ENCODE measurements around the gene ELMO1. TPM values are rescaled to one million over a fixed set of nuclear protein-coding genes. Genes with fewer than 3 reads are reported as not detected.

ELMO1 gene
- total RNA-seq, 4 donors from 2014 or later: 31.1 to 42.9 (median 38.7) TPM

- no peaks in the 10 kb centered on the region for H3K36me3 ChIP-seq
- H3K9me3 ChIP-seq: no peaks in the 10 kb centered on the region
- peaks cover under 1 to 35% (median 28%) of the 10 kb centered on the region in 4 donors for H3K4me1 ChIP-seq
- H3K27me3 ChIP-seq: no peaks in the 10 kb centered on the region
- no peak overlapping the region for H3K4me3 ChIP-seq
- intact Hi-C loops (cut with DNase I): no loop called here
- TF ChIP-seq POLR2A (IDR thresholded peaks at IDR 0.05; ENCODE audit: low read depth) (no peak), POLR2AphosphoS5 (IDR thresholded peaks at IDR 0.05) (no peak), EP300 (IDR thresholded peaks at IDR 0.05) (no peak)
- TF ChIP-seq, protein P1, sequence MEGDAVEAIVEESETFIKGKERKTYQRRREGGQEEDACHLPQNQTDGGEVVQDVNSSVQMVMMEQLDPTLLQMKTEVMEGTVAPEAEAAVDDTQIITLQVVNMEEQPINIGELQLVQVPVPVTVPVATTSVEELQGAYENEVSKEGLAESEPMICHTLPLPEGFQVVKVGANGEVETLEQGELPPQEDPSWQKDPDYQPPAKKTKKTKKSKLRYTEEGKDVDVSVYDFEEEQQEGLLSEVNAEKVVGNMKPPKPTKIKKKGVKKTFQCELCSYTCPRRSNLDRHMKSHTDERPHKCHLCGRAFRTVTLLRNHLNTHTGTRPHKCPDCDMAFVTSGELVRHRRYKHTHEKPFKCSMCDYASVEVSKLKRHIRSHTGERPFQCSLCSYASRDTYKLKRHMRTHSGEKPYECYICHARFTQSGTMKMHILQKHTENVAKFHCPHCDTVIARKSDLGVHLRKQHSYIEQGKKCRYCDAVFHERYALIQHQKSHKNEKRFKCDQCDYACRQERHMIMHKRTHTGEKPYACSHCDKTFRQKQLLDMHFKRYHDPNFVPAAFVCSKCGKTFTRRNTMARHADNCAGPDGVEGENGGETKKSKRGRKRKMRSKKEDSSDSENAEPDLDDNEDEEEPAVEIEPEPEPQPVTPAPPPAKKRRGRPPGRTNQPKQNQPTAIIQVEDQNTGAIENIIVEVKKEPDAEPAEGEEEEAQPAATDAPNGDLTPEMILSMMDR (IDR thresholded peaks at IDR 0.05): no peak
- no peak for DNase-seq (ENCODE audit: extremely low spot score)
- H3K27ac ChIP-seq (replicated peaks in 1 of 4): no peak overlapping the region
These were observed 487.0 kb downstream of the ELMO1 start for GRCh38 chr7:36961693-36962092.

GRCh38 chr7:36961097-36961496, 487.6 kb downstream of the ELMO1 start:
- Histone ChIP-seq H3K9me3 (no peaks in the 10 kb centered on the region), H3K4me1 (peaks cover 0 to 29% (median 22%) of the 10 kb centered on the region in 4 donors), H3K27ac (replicated peaks in 1 of 4) (no peak overlapping the region), H3K27me3 (no peaks in the 10 kb centered on the region), H3K4me3 (no peak overlapping the region), H3K36me3 (no peaks in the 10 kb centered on the region)
- 90% methylated on average over 2 of the region's 2 CpGs for WGBS
- TF ChIP-seq POLR2A (IDR thresholded peaks at IDR 0.05; ENCODE audit: low read depth) (no peak), POLR2AphosphoS5 (IDR thresholded peaks at IDR 0.05) (no peak), EP300 (IDR thresholded peaks at IDR 0.05) (no peak)
- TF ChIP-seq, protein P1 (IDR thresholded peaks at IDR 0.05): no peak
- no peak for DNase-seq (ENCODE audit: extremely low spot score)
- intact Hi-C loops (cut with DNase I): no loop called here

DNA sequence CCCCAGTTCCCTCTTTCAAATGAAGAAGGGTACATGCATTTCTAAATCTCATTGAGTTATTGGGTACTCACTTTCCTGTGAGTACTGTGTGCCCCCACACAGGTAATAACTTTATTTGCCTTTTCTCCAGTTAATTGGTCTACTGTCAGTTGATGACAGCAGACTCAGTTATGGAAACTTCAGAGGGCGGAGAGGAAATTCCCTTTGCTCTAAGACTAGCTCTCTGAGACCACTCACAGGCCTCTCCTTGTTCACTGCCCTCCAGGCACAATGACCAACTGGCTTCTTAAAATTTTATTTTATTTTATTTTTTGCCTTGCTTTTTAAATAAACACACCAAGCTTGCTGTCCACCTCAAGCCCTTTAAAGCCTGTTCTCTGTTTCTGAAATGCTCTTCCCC, 488.6 kb downstream of the ELMO1 start:
- WGBS: 88% methylated on average over 1 of the region's 1 CpG
- intact Hi-C loops (cut with DNase I): no loop called here

DNA sequence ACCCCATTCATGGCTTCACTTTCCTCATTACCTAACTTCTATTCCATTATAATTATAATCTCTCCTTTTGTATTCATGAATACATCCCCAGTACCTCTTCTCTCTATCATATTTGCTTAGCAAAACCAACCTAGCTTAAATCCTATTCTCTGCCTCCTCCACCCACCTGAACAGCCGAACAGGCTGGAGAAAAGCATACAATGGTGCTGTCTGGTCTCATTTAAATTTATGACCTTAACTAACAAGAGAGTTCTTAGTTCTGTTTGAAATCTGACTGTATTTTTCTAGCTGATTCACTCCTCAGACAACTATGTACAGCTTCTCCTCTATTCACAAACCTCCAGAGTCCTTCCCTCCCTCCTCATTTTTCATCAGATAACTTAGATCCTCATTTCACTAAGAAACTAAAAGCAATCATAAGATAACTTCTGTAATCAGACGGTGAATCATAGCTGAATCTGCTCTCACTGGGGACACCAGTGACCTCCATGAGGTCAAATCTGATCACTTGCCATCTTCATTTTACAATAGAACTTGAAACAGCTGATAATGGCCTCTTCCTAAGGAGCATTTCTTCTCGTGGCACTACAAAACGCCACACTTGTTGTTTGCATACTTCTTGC, 490.4 kb downstream of the ELMO1 start:
- DNase-seq (ENCODE audit: extremely low spot score): no peak
- WGBS: 82% methylated on average over 4 of the region's 4 CpGs
- intact Hi-C loops (cut with DNase I): no loop called here

More for the DNA sequence above, 488.6 kb downstream of the ELMO1 start:
- peaks cover 0 to 19% (median 17%) of the 10 kb centered on the region in 4 donors for H3K4me1 ChIP-seq
- no peak for DNase-seq (ENCODE audit: extremely low spot score)
- no peak overlapping the region for H3K27ac ChIP-seq (replicated peaks in 1 of 4)
- TF ChIP-seq, protein P1 (IDR thresholded peaks at IDR 0.05): no peak
- TF ChIP-seq EP300 (IDR thresholded peaks at IDR 0.05) (no peak), POLR2AphosphoS5 (IDR thresholded peaks at IDR 0.05) (no peak), POLR2A (IDR thresholded peaks at IDR 0.05; ENCODE audit: low read depth) (no peak)
- H3K27me3 ChIP-seq: no peaks in the 10 kb centered on the region
- H3K36me3 ChIP-seq: no peaks in the 10 kb centered on the region
- H3K9me3 ChIP-seq: no peaks in the 10 kb centered on the region
- H3K4me3 ChIP-seq: no peak overlapping the region

More for the DNA sequence above, 490.4 kb downstream of the ELMO1 start:
- H3K9me3 ChIP-seq: no peaks in the 10 kb centered on the region
- no peak overlapping the region for H3K27ac ChIP-seq (replicated peaks in 1 of 4)
- no peak overlapping the region for H3K4me3 ChIP-seq
- H3K36me3 ChIP-seq: no peaks in the 10 kb centered on the region
- TF ChIP-seq POLR2AphosphoS5 (IDR thresholded peaks at IDR 0.05) (no peak), EP300 (IDR thresholded peaks at IDR 0.05) (no peak), POLR2A (IDR thresholded peaks at IDR 0.05; ENCODE audit: low read depth) (no peak)
- TF ChIP-seq, protein P1 (IDR thresholded peaks at IDR 0.05): no peak
- H3K4me1 ChIP-seq: peaks cover 0 to 16% (median 14%) of the 10 kb centered on the region in 4 donors
- H3K27me3 ChIP-seq: no peaks in the 10 kb centered on the region
